HepG2 (cell line): ENCODE results near the gene THEM5. TPM values are rescaled to one million over a fixed set of nuclear protein-coding genes. Genes with fewer than 3 reads are reported as not detected.

ENCODE experiments used
- ARNTL ChIP-seq: sonication (generic); formaldehyde crosslinking; IDR thresholded peaks from 2 replicates; pipeline ENCODE4 v1.4.0; 2020; ENCODE audit warnings: mild to moderate bottlenecking, missing genetic modification reagents
- ETV6 ChIP-seq: sonication (generic); formaldehyde crosslinking; conservative IDR thresholded peaks from 2 replicates; pipeline ENCODE4 v1.4.0; 2020; ENCODE audit warnings: missing genetic modification reagents
- LCORL ChIP-seq, 2 experiments: fragments of 450-650 bp in 1 of 2; sonication (generic) in 1 of 2; formaldehyde crosslinking in 1 of 2; IDR thresholded peaks; 2 replicates each; pipeline versions ENCODE4 v1.5.0 to v1.6.1; 2017 to 2020; ENCODE audit warnings: antibody characterized with exemption in 1 of 2, missing genetic modification reagents in 1 of 2
- MBNL3 ChIP-seq: fragments of 250-450 bp; sonication (Bioruptor Pico); conservative IDR thresholded peaks from 2 replicates; pipeline ENCODE4 v1.8.0; 2022; ENCODE audit warnings: mild to moderate bottlenecking, inconsistent platforms
- PPARG ChIP-seq: conservative IDR thresholded peaks from 2 replicates; pipeline ENCODE4 v1.6.1; 2016; ENCODE audit warnings: missing biosample characterization, missing genetic modification reagents
- PRMT3 ChIP-seq: sonication (generic); formaldehyde crosslinking; IDR thresholded peaks from 2 replicates; pipeline ENCODE4 v1.8.1; 2022; ENCODE audit warnings: low read depth, mild to moderate bottlenecking, moderate library complexity, missing genetic modification reagents, borderline replicate concordance
- SALL2 ChIP-seq: sonication (generic); formaldehyde crosslinking; IDR thresholded peaks from 2 replicates; pipeline ENCODE4 v1.8.1; 2023; ENCODE audit warnings: mild to moderate bottlenecking, missing genetic modification reagents, inconsistent platforms
- TRIM24 ChIP-seq: sonication (generic); formaldehyde crosslinking; IDR thresholded peaks from 2 replicates; pipeline ENCODE4 v1.8.0; 2022; ENCODE audit warnings: mild to moderate bottlenecking, missing genetic modification reagents
- YEATS2 ChIP-seq: sonication (generic); formaldehyde crosslinking; IDR thresholded peaks from 2 replicates; pipeline ENCODE4 v1.4.0; 2020; ENCODE audit warnings: missing genetic modification reagents, borderline replicate concordance
- ZNF121 ChIP-seq: sonication (generic); formaldehyde crosslinking; IDR thresholded peaks from 2 replicates; pipeline ENCODE4 v1.5.0; 2020; ENCODE audit warnings: mild to moderate bottlenecking, missing genetic modification reagents
- polyA plus RNA-seq, 8 experiments: library from polyadenylated mRNA; depleted of rRNA in 3 of 8; stranded (reverse) in 7 of 8; unstranded in 1 of 8; fragments of >200 nt; fragmentation: Illumina TruSeq in 4 of 8; extraction: Trizol in 4 of 8; gene quantifications; 2 replicates each; pipeline versions ENCODE4 v1.2.1 to v1.2.3, GENCODE V29; 2011 to 2016; ENCODE audit warnings: low read depth in 4 of 8, missing spikeins in 1 of 8, mixed read lengths in 1 of 8; ENCODE audit not compliant: insufficient read depth in 1 of 8
- total RNA-seq, 5 experiments: library from RNA; depleted of rRNA; stranded (reverse); fragments of >200 nt; fragmentation: Illumina TruSeq; extraction: Trizol; gene quantifications; 2 replicates each; pipeline ENCODE4 v1.2.3, GENCODE V29; 2016; ENCODE audit warnings: low read depth in 1 of 5
- TF ChIP-seq, protein P1 (sequence below): sonication (generic); formaldehyde crosslinking; IDR thresholded peaks from 2 replicates; pipeline ENCODE4 v1.4.0; 2020; ENCODE audit warnings: missing genetic modification reagents, mild to moderate bottlenecking, borderline replicate concordance
- TF ChIP-seq, protein P2 (sequence below): IDR thresholded peaks from 2 replicates; pipeline ENCODE4 v1.6.1; 2016; ENCODE audit warnings: mild to moderate bottlenecking
- TF ChIP-seq, protein P3 (sequence below): sonication (generic); formaldehyde crosslinking; IDR thresholded peaks from 2 replicates; pipeline ENCODE4 v1.4.0; 2020; ENCODE audit warnings: missing genetic modification reagents
- TF ChIP-seq, protein P4 (sequence below): sonication (generic); formaldehyde crosslinking; IDR thresholded peaks from 2 replicates; pipeline ENCODE4 v1.5.1; 2020; ENCODE audit warnings: mild to moderate bottlenecking, missing genetic modification reagents, moderate library complexity
- TF ChIP-seq, protein P5 (sequence below): IDR thresholded peaks from 2 replicates; pipeline ENCODE4 v1.6.1; 2016
- TF ChIP-seq, protein P6 (sequence below): sonication (generic); formaldehyde crosslinking; IDR thresholded peaks from 2 replicates; pipeline ENCODE4 v1.4.0; 2020; ENCODE audit warnings: missing genetic modification reagents

Gene THEM5
- total and polyA plus RNA-seq, 2 of the 13 experiments (the other 11 are each of a cell fraction or from before 2014, with no cell fraction given) = not detected

DNA sequence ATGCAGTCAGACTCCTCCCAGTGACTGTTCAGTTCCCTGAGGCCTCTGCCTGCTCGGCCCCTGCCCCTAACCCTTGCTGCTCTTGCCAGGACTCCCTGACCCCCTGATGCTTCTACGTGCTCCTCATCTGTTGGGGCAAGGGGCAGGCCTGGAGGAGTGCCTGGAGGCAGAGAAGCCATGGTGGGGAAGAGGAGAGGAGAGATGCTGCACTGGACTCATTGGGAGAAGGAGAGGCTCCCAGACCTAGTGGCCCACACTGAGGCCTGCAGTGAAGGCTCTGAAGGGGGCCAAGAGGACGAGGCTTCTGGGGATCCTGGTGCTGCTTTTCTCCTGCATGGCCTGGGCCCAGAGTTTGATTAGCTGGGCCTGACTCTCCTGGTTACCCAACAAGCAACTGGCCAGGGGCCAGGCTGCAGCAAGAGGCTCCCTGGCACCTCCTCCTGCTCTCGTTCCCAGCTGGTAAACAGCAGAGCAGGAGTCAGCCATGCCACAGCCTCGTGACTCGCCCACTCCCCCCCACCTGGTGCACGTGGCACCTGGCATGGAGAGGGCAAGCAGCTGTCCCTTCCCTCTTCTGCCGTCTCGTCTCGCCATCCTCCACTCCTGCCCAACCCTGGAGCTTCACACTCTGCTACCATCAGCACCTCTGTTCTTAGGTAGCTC lies 21.1 kb downstream of the THEM5 start (continued):
- TF ChIP-seq, protein P1, sequence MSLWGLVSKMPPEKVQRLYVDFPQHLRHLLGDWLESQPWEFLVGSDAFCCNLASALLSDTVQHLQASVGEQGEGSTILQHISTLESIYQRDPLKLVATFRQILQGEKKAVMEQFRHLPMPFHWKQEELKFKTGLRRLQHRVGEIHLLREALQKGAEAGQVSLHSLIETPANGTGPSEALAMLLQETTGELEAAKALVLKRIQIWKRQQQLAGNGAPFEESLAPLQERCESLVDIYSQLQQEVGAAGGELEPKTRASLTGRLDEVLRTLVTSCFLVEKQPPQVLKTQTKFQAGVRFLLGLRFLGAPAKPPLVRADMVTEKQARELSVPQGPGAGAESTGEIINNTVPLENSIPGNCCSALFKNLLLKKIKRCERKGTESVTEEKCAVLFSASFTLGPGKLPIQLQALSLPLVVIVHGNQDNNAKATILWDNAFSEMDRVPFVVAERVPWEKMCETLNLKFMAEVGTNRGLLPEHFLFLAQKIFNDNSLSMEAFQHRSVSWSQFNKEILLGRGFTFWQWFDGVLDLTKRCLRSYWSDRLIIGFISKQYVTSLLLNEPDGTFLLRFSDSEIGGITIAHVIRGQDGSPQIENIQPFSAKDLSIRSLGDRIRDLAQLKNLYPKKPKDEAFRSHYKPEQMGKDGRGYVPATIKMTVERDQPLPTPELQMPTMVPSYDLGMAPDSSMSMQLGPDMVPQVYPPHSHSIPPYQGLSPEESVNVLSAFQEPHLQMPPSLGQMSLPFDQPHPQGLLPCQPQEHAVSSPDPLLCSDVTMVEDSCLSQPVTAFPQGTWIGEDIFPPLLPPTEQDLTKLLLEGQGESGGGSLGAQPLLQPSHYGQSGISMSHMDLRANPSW (CRISPR knock-in tag) = no peak
- TF ChIP-seq LCORL (IDR thresholded peaks at IDR 0.05) (peak; percentile 56; the same call in 1 of the 2 replicates), LCORL (CRISPR knock-in tag; IDR thresholded peaks at IDR 0.05) (peak; percentile 60; the same call in 1 of the 2 replicates), PPARG (CRISPR knock-in tag) (no peak), PRMT3 (no peak; the same call in 1 of the 2 replicates), YEATS2 (CRISPR knock-in tag) (peak; percentile 72; the same call in 1 of the 2 replicates), ETV6 (CRISPR knock-in tag) (no peak), SALL2 (CRISPR knock-in tag) (no peak), ARNTL (CRISPR knock-in tag) (peak; percentile 99), MBNL3 (CRISPR knock-in tag) (no peak), ZNF121 (CRISPR knock-in tag) (no peak), TRIM24 (CRISPR knock-in tag) (no peak)
- TF ChIP-seq, protein P2, sequence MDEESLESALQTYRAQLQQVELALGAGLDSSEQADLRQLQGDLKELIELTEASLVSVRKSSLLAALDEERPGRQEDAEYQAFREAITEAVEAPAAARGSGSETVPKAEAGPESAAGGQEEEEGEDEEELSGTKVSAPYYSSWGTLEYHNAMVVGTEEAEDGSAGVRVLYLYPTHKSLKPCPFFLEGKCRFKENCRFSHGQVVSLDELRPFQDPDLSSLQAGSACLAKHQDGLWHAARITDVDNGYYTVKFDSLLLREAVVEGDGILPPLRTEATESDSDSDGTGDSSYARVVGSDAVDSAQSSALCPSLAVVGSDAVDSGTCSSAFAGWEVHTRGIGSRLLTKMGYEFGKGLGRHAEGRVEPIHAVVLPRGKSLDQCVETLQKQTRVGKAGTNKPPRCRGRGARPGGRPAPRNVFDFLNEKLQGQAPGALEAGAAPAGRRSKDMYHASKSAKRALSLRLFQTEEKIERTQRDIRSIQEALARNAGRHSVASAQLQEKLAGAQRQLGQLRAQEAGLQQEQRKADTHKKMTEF (CRISPR knock-in tag) = peak; percentile 84
- TF ChIP-seq, protein P3, sequence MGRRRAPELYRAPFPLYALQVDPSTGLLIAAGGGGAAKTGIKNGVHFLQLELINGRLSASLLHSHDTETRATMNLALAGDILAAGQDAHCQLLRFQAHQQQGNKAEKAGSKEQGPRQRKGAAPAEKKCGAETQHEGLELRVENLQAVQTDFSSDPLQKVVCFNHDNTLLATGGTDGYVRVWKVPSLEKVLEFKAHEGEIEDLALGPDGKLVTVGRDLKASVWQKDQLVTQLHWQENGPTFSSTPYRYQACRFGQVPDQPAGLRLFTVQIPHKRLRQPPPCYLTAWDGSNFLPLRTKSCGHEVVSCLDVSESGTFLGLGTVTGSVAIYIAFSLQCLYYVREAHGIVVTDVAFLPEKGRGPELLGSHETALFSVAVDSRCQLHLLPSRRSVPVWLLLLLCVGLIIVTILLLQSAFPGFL (CRISPR knock-in tag) = no peak
- TF ChIP-seq, protein P4, sequence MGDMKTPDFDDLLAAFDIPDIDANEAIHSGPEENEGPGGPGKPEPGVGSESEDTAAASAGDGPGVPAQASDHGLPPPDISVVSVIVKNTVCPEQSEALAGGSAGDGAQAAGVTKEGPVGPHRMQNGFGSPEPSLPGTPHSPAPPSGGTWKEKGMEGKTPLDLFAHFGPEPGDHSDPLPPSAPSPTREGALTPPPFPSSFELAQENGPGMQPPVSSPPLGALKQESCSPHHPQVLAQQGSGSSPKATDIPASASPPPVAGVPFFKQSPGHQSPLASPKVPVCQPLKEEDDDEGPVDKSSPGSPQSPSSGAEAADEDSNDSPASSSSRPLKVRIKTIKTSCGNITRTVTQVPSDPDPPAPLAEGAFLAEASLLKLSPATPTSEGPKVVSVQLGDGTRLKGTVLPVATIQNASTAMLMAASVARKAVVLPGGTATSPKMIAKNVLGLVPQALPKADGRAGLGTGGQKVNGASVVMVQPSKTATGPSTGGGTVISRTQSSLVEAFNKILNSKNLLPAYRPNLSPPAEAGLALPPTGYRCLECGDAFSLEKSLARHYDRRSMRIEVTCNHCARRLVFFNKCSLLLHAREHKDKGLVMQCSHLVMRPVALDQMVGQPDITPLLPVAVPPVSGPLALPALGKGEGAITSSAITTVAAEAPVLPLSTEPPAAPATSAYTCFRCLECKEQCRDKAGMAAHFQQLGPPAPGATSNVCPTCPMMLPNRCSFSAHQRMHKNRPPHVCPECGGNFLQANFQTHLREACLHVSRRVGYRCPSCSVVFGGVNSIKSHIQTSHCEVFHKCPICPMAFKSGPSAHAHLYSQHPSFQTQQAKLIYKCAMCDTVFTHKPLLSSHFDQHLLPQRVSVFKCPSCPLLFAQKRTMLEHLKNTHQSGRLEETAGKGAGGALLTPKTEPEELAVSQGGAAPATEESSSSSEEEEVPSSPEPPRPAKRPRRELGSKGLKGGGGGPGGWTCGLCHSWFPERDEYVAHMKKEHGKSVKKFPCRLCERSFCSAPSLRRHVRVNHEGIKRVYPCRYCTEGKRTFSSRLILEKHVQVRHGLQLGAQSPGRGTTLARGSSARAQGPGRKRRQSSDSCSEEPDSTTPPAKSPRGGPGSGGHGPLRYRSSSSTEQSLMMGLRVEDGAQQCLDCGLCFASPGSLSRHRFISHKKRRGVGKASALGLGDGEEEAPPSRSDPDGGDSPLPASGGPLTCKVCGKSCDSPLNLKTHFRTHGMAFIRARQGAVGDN (CRISPR knock-in tag) = peak; percentile 97
- TF ChIP-seq, protein P5, sequence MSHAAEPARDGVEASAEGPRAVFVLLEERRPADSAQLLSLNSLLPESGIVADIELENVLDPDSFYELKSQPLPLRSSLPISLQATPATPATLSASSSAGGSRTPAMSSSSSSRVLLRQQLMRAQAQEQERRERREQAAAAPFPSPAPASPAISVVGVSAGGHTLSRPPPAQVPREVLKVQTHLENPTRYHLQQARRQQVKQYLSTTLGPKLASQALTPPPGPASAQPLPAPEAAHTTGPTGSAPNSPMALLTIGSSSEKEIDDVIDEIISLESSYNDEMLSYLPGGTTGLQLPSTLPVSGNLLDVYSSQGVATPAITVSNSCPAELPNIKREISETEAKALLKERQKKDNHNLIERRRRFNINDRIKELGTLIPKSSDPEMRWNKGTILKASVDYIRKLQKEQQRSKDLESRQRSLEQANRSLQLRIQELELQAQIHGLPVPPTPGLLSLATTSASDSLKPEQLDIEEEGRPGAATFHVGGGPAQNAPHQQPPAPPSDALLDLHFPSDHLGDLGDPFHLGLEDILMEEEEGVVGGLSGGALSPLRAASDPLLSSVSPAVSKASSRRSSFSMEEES (CRISPR knock-in tag) = peak; percentile 94
- TF ChIP-seq, protein P6, sequence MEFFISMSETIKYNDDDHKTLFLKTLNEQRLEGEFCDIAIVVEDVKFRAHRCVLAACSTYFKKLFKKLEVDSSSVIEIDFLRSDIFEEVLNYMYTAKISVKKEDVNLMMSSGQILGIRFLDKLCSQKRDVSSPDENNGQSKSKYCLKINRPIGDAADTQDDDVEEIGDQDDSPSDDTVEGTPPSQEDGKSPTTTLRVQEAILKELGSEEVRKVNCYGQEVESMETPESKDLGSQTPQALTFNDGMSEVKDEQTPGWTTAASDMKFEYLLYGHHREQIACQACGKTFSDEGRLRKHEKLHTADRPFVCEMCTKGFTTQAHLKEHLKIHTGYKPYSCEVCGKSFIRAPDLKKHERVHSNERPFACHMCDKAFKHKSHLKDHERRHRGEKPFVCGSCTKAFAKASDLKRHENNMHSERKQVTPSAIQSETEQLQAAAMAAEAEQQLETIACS (CRISPR knock-in tag) = no peak
